Activated T-cell treated with anti-CD3 and anti-CD28 coated beads for 48 hours (primary cell): ENCODE measurements around the gene CYBA.
"Not testable (repeated sequence)": the region's sequence is repeated elsewhere in the genome, so short reads cannot be mapped to it uniquely, and the experiment has no call there.

Experiments
- DNase-seq: peaks from one replicate; pipeline ENCODE4 v3.0.0-alpha.2; 2020; ENCODE audit warnings: low read depth

Gene CYBA

DNA sequence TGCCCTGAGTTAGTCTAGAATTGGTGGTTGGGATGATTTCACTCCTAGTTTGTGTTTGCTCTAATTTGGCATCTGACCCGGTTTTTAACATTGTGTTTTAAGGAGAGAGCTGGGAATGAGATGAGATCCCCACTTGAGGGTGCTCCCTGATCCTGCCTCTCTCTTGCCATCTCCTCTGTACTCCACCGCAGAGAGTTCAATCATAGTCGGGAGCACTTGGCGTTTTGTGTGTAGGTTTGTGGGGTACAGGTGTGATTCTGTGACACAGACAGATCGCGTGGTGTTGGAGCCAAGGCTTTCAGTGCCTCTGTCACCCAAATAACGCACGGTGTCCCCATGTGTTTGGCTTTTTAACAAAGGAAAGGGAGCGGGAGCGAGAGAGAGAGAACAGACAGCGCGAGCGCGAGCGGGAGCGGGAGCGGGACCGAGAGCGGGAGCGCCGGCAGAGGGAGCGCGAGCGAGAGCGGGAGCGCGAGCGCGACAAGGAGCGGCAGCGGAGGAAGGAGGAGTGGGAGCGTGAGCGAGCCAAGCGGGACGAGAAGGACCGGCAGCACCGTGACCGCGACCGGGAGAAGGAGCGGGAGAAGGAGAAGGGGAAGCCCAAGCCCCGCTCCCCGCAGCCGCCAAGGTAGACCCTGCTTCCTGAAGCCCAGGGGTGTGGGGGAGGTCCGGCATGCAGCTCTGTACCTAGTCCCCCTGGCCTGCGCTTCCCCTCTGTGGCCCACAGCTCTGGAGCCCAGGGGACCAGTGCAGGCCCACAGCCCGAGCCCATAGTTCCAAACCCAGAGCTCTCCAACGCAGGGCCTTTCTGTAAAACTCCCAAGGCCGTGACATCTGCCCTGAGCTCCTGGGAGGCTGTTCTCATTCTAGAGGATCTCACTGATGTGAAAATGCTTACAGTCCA lies 39.7 kb downstream of the CYBA start:
- DNase-seq, result no peak

DNA sequence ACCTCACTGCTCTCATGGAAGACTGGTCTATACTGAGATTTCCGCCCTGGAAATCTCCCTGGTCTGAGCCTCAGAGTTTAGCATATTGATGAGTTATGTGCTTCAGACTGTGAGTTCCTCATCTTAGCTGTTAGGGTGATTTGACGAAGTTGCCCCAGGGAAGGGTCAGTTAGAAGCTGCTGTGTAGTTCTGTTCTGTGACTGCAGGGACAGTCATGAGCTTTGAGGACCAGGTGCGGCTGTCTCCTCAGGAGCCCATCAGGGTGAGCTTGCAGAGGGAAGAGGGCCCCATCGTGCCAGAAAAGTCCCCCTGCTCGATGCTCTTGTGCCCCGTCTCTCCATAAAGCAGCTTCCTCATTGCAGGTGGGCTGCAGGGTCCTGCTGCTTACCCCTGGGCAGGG lies 40.8 kb downstream of the CYBA start:
- DNase-seq, result no peak

DNA sequence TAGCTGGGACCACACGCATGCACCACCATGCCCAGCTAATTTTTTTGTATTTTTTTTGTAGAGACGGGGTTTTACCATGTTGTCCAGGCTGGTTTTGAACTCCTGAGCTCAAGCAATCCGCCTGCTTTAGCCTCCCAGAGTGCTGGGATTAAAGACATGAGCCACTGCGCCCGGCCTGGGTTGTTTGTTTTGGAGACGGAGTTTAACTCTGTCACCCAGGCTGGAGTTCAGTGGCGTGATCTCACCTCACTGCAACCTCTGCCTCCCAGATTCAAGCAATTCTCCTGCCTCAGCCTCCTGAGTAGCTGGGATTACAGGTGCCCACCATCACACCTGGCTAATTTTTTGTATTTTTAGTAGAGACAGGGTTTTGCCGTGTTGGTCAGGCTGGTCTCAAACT lies 41.4 kb downstream of the CYBA start:
- DNase-seq, result not testable (repeated sequence)

DNA sequence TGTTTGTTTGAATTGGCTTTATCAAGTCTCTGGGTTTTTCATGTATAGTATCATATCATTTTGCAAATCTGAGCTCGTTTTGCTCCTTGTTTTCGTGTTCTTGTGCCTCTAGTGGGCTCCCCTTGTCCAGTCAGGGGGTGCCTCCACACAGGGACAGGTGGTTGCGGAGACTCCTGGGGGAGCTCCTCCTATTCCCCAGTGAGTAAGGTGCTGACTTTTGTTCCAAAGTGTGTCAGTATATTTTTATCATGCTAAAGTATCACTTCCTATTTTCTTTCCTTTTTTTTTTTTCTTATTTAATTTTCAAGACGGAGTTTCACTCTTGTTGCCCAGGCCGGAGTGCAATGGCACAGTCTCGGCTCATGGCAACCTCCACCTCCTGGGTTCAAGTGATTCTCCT lies 42.8 kb downstream of the CYBA start:
- no peak for DNase-seq

DNA sequence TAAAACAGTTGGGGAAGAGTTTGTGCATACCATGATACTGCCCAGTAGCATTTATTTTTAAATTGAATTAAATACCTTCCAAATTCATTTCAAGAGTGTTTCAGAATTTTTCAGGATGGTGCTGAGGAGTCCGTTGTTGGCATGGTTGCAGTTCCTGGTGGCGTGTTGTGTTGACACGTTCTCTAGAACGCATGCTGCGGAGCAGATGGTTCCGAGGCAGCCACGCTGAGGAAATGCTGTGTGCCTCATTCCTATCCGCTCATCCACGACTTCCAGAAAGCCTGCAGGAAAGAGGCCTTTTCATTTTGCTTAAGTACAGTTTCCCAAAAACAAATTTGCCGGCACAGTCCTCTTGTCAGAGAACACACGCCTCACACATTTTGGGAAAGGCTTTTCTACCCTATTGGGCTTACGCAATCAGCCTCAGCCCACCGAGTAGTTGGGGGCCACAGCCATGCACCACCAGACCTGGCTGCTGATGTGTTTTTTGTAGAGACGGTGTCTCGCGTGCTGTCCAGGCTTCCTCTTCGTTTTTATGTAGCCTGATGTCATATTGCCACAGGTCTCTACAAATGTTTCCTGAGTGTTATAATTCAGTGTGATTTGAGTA lies 44.6 kb downstream of the CYBA start:
- no peak for DNase-seq

DNA sequence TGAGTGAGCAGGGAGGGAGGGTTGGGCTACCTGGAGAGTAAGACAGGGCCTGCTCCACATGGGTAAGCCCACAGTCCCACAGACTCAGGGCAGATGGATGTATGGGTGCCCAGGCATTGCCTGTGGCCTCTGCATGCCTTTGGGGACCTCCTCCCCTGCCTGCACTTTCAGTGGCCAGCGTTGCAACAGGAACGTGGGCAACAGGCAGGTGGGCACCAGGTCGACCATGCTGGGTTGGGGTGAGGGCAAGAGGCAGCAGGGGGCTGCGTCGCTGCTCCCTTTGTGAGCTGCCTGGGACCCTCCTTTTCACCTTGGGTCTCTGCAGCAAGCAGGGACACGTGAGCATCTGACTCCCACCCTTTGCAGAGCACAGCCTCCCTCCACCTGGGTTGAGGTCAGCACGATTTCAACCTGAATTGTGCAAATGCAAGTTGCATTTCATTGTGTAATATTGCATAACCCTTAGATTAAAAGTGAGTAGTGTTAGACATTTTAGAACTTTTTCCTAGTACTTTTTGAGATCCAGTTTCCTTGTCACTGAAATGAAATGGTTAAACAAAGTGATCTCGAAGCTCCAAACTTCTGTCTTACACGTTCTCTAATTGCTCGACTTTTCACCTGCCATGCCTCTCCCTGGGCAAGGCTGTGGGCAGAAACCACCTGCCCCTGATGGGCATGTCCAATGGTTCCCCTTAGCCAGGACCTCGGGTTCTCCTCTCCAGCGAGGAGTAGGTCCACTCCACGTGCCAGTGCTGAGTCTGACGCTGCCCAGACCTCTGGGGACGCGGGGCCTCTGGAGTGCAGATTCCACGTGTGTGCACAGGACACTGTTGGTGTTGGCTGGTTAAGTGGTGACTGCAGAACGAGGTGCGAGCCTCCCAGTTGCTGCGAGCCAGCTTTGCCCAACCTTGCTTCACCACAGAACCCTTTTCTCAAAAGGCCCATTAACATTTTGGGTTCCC lies 45.4 kb downstream of the CYBA start:
- no peak for DNase-seq

DNA sequence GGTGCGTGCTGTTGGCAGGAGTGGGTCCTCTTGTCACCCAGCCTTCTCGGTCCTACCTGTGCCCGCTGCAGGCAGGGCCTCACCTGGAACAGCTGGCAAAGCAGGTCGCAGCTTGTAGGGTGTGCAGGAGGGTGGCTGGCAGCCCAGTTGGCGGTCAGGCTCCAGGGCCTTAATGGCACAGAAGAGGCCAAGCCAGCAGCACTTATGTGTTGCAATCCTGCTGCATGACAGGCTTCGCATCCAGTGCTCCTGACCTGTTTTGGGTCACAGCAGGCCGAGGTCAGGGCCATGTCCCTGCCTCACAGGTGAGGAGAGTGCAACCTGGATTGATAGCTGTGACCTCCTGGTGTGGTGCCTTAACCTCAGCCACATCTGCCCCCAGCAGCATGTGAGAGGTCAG lies 48.8 kb downstream of the CYBA start:
- no peak for DNase-seq

DNA sequence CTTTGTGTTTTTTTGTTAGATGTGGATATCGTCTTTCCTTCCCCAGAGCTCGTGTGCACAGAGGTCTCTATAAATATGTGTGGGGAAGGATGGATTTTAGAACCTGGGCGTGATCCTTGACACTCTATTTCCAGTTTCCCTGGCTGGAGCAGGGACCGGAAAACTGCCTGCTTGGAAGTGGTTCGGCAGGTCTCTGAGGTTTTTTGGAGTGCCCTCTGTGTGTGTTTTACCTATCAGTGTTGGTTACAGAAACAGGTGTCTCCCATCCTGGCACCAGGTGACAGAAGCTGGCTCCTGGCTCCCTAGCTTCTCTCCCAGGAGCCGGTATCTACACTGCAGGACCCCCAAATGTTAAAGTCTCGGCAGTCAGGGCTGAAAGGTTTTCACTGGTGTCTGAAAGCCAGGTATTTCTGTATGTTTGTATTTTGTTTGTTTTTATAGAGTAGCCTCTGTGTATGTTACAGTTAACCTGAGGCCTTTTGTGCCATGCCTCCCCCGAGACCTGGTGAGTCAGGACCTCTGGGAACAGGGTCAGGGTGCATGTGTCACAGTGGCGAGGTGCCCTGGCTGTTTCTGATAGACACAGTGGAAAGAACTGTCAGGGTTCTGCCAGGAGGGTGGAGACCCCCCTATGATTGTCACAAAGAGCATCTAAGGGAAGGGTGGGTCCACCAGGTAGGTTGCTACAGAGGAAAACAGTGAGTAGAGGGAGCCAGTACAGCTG lies 49.4 kb downstream of the CYBA start:
- no peak for DNase-seq

DNA sequence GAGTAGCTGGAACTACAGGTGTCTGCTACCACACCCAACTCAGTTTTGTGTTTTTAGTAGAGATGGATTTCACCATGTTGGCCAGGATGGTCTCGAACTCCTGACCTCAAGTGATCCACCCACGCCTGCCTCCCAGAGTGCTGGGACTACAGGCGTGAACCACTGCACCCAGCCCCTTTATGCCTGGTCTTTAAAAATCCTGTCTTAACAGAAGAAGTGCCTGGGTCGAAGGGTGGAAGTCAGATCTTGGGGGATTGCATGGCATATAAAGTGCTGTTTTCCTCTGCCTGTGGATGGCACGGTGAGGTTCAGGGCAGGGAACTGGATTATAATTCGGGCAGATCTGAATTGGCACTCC lies 50.3 kb downstream of the CYBA start:
- DNase-seq, result no peak

DNA sequence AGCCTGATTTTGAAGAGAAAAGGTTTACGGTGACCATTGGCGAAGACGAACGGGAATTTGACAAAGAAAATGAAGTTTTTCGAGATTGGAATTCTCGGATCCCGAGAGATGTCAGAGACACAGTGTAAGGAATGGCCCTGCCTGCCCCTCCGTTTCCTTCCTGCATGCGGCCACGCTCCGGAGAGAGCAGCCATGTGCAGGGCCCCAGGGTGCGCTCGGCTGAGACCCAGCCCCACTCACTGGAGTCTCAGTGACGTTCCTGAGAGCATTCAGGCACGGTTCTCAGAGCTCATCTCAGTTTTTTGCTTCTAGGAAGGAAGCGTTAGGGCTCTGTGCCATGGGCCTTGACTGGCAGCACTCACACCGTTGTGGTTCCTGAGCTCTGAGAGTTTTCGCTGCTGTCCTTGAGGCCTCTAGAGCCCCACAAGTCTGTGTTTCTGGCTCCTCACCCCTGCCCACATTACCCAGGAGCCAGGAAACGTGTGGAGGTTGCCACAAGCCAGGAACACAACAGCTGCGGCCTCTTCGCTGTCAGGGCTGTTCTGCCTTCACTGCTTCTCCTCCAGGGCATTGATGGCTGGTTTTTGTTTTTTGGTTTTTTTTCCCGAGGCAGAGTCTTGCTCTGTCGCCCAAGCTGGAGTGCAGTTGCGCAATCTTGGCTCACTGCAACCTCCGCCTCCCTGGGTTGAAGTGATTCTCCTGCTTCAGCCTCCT lies 50.9 kb downstream of the CYBA start:
- DNase-seq, result no peak

DNA sequence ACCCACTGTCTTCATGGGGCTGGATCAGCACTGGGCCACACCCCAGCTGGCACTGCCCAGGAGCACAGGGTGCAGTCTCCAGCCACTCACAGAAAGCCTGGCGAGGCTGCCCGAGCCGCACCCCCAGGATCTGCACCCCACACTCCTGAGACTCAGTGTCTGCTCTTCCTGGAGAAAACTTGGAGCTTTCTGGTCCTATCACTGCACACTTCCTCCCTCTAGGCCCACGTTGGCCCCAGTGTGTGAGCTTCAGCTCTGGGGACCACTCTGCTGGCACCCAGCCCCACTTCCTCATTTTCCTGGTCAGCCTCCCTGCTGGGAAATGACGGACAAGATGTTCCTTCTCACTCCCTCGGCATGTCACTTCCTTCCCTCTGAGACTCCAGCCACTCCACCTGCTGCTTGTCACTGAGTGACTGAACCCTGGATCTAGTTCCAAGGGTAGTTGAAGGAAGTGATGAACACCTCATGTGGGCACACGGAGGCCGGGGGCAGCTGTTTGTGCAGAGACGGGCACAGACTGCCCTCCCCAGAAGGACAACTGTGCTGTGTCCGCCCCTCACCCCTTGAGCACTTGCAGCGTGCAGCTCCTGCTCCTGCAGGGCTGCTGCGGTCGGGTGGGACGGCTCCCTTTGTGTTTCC lies 51.6 kb downstream of the CYBA start:
- no peak for DNase-seq

DNA sequence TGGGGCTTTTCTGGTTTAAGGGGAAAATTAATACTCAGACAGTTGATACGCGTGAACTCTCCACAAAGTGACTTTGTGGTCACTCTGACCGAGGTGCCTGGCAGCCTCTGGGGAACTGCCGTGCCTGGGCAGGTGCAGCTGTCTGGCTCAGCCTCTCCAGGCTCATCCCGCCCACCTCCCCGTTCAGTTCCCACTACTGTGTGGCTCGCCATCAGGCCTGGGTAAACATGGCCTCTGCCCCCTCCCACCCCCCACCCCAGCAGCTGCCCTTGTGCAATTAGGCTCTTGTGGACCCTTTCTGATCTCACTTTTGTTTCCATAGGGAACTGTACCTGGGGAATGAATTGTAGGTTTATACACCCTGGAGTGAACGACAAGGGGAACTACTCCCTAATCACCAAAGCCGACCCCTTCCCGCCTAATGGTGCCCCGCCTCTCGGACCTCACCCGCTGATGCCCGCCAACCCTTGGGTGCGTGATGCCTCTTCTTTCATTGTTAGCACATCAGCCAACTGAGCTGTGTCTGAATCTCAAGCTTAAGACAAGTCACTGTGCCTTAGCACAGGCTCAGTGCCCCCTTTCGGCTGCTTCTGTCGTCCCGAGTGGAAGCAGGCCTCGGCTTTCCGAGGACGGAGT lies 52.9 kb downstream of the CYBA start:
- DNase-seq, result no peak

DNA sequence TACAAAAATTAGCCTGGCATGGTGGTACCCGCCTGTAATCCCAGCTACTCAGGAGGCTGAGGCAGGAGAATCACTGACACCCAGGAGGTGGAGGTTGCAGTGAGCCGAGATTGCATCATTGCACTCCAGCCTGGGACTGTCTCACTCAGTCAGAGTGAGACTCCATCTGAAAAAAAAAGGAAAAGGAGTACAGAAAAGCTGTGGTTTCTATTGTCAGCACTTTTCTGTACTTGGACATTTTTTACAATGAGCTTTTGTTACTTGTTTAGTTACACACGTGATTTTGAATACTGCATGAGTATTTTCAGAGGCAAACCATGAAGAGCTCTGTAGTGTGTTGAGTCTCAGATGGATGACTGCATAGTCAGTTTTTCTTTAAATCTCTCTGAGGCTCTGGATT lies 54.4 kb downstream of the CYBA start:
- DNase-seq, result no peak

DNA sequence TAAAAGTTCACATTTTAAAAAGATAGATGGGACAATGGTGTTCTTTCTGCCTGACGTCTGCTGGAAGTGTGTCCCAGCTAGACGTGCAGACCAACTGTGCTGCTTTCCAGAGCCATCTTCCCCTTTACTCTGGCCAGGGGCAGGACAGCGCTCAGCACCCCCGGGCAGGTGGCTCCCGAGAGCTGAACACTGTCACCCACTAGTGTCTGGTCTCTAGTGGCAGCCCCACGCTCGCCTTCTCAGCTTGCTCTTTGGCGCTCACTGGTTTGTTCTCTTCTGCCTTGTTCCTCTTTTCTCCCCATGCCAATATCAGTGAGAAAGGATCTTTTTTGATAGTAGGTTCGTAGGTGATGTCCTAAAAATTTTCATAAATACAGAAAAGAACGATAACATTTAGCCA lies 54.9 kb downstream of the CYBA start:
- no peak for DNase-seq

DNA sequence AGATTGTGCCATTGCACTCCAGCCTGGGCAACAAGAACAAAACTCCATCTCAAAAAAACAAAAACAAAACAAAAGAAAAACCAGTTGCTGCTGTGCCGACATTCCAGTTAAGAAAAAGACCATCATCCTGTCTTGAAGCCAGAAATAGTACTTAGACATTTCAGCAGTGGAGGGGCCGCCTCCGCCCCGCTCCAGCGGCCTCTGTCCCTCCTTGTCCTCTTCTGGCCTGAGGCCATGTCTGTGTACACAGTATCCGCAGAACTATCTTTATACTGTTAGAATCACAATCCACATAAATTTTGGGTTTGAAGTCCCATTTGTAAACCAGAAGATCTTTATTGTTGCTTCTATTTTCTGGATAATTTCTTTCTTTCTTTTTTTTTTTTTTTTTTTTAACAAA lies 55.8 kb downstream of the CYBA start:
- no peak for DNase-seq

DNA sequence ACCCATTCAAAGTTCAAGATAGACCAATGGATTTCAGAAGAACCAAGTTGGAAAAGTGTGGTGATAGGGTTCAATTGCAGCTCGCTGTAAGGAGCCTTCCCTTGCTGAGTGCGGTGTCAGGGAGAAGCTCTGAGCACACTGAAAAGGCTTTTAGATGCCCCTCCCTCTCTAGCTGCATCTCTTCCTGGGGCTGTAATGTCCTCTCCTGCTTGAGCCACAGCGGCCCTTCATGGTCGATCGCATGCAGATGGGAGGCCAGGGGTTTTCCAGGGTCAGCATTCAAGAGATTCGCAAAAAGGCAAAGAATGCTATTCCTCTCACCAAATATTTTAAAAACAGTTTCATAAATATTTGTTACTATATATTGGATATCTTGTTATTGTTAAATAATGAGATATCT lies 56.9 kb downstream of the CYBA start:
- no peak for DNase-seq

DNA sequence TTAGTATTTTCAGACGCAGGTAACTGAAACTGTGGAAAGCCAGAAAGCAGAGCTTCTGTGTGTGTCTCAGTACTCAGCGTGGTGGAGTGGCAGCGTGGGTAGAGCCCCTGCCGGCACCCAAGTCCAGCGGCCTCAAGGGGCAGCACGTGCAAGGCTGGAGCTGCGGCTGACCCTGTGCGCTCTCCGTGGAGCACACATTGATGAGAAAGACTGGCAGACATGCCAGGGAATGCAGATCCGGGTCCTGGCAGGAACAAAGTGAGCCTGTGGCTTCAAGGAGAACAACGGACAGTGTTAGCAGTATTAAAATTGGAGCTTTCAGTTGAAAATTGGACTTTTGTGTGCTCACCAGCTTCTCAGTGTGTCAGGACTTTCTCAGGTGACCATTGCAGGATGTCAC lies 57.4 kb downstream of the CYBA start:
- DNase-seq, result no peak
